ENCODE results near the gene UST. TPM values are rescaled to one million over a fixed set of nuclear protein-coding genes. Genes with fewer than 3 reads are reported as not detected.

The UST gene
- total and polyA plus RNA-seq, 2 experiments from 2014 or later, result 8.0 to 11.7 TPM

DNA sequence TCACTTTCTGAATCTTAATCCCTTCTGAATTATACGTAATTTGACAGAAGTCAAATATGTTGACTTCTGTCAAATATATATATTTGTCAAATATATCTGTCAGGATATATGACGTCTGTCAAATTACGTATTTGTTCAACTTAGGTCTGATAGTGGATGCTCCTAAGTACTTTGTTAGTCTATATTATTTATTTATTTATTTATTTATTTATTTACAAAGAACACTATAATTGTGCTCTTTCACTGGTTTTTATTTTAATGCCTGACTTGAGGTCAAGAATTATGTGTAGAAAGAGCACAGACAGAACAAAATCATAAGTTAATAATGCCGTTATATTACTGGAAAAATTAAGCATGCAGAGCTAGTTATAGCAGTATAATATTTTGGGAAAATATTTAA, 81.2 kb downstream of the UST start:
- Histone ChIP-seq H2AFZ (no peak overlapping the region), H3K9me2 (replicated peaks; ENCODE audit: insufficient read depth) (no peaks in the 10 kb centered on the region), H3K4me1 (ENCODE audit: insufficient read depth) (no peaks in the 10 kb centered on the region), H3K79me2 (no peaks in the 10 kb centered on the region), H3K27me3 (no peaks in the 10 kb centered on the region), H4K20me1 (ENCODE audit: insufficient read depth, poor library complexity, severe bottlenecking) (no peaks in the 10 kb centered on the region), H3K9me3 (ENCODE audit: low read depth) (no peaks in the 10 kb centered on the region), H3K27ac (no peak overlapping the region), H3K4me2 (no peak overlapping the region), H3K4me3 (no peak overlapping the region), H3K36me3 (replicated peaks; ENCODE audit: insufficient read depth, low read depth) (no peaks in the 10 kb centered on the region)
- 94% methylated on average over 4 of the region's 4 CpGs for WGBS (ENCODE audit: low lambda C conversion rate, missing lambda C conversion rate)
- no peak for DNase-seq (ENCODE audit: low spot score)
- TF ChIP-seq EZH2phosphoT487 (IDR thresholded peaks at IDR 0.05; ENCODE audit: low read depth, severe bottlenecking, unreplicated experiment) (no peak), EZH2 (IDR thresholded peaks at IDR 0.05; ENCODE audit: borderline replicate concordance) (no peak)
- TF ChIP-seq, protein P1, sequence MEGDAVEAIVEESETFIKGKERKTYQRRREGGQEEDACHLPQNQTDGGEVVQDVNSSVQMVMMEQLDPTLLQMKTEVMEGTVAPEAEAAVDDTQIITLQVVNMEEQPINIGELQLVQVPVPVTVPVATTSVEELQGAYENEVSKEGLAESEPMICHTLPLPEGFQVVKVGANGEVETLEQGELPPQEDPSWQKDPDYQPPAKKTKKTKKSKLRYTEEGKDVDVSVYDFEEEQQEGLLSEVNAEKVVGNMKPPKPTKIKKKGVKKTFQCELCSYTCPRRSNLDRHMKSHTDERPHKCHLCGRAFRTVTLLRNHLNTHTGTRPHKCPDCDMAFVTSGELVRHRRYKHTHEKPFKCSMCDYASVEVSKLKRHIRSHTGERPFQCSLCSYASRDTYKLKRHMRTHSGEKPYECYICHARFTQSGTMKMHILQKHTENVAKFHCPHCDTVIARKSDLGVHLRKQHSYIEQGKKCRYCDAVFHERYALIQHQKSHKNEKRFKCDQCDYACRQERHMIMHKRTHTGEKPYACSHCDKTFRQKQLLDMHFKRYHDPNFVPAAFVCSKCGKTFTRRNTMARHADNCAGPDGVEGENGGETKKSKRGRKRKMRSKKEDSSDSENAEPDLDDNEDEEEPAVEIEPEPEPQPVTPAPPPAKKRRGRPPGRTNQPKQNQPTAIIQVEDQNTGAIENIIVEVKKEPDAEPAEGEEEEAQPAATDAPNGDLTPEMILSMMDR (IDR thresholded peaks at IDR 0.05; ENCODE audit: poor library complexity), result no peak

- H3K4me3 ChIP-seq, result no peak overlapping the region
- H3K36me3 ChIP-seq (replicated peaks; ENCODE audit: insufficient read depth, low read depth), result no peaks in the 10 kb centered on the region
- H3K79me2 ChIP-seq, result no peaks in the 10 kb centered on the region
- TF ChIP-seq, protein P1 (IDR thresholded peaks at IDR 0.05; ENCODE audit: poor library complexity), result no peak
- no peak overlapping the region for H3K27ac ChIP-seq
- no peaks in the 10 kb centered on the region for H3K9me3 ChIP-seq (ENCODE audit: low read depth)
- 85% methylated on average over 4 of the region's 4 CpGs for WGBS (ENCODE audit: low lambda C conversion rate, missing lambda C conversion rate)
- H3K4me2 ChIP-seq, result no peak overlapping the region
- H2AFZ ChIP-seq, result no peak overlapping the region
- DNase-seq (ENCODE audit: low spot score), result no peak
- H3K27me3 ChIP-seq, result no peaks in the 10 kb centered on the region
- H3K9me2 ChIP-seq (replicated peaks; ENCODE audit: insufficient read depth), result no peaks in the 10 kb centered on the region
- H4K20me1 ChIP-seq (ENCODE audit: insufficient read depth, poor library complexity, severe bottlenecking), result no peaks in the 10 kb centered on the region
- H3K4me1 ChIP-seq (ENCODE audit: insufficient read depth), result no peaks in the 10 kb centered on the region
These were observed 82.7 kb downstream of the UST start for GRCh38 chr6:148829415-148830101.

DNA sequence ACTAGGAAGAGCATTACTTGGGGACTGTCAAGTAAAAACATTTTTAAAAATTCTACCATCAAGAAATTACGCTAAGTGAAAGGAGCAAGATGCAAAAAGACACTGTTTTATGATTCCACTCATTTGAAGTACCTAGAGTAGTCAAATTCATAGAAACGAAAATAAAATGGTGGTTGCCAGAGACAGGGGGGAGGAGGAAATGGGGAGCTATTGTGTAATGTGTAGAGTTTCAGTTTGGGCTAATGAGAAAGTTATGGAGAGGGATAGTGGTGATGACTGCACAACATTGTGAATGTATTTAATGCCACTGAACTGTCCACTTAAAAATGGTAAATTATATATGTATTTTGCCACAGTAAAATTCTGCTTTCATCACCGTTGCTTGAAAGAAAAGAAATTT, 83.8 kb downstream of the UST start:
- H3K36me3 ChIP-seq (replicated peaks; ENCODE audit: insufficient read depth, low read depth), result no peaks in the 10 kb centered on the region
- DNase-seq (ENCODE audit: low spot score), result no peak
- no peak overlapping the region for H2AFZ ChIP-seq
- H3K4me1 ChIP-seq (ENCODE audit: insufficient read depth), result no peaks in the 10 kb centered on the region
- H3K27ac ChIP-seq, result no peak overlapping the region
- no peaks in the 10 kb centered on the region for H3K79me2 ChIP-seq
- H4K20me1 ChIP-seq (ENCODE audit: insufficient read depth, poor library complexity, severe bottlenecking), result no peaks in the 10 kb centered on the region
- no peaks in the 10 kb centered on the region for H3K27me3 ChIP-seq
- no peak overlapping the region for H3K4me2 ChIP-seq
- no peak overlapping the region for H3K4me3 ChIP-seq
- 94% methylated on average over 3 of the region's 3 CpGs for WGBS (ENCODE audit: low lambda C conversion rate, missing lambda C conversion rate)
- TF ChIP-seq EZH2 (IDR thresholded peaks at IDR 0.05; ENCODE audit: borderline replicate concordance) (no peak), EZH2phosphoT487 (IDR thresholded peaks at IDR 0.05; ENCODE audit: low read depth, severe bottlenecking, unreplicated experiment) (no peak)
- TF ChIP-seq, protein P1 (IDR thresholded peaks at IDR 0.05; ENCODE audit: poor library complexity), result no peak
- no peaks in the 10 kb centered on the region for H3K9me2 ChIP-seq (replicated peaks; ENCODE audit: insufficient read depth)
- H3K9me3 ChIP-seq (ENCODE audit: low read depth), result no peaks in the 10 kb centered on the region
